AG09319 (cell line): ENCODE data around the gene MPZL3.

Experiments
- DNase-seq: peaks from one replicate; pipeline ENCODE4 v3.0.0-alpha.2; 2010; ENCODE audit warnings: low read depth; ENCODE audit errors: extremely low read depth
- TF ChIP-seq, protein P1 (sequence below): IDR thresholded peaks from 2 replicates; pipeline ENCODE4 v1.5.1; 2011; ENCODE audit warnings: low read depth, mild to moderate bottlenecking, inconsistent platforms, low read length, moderate library complexity

The MPZL3 gene

DNA sequence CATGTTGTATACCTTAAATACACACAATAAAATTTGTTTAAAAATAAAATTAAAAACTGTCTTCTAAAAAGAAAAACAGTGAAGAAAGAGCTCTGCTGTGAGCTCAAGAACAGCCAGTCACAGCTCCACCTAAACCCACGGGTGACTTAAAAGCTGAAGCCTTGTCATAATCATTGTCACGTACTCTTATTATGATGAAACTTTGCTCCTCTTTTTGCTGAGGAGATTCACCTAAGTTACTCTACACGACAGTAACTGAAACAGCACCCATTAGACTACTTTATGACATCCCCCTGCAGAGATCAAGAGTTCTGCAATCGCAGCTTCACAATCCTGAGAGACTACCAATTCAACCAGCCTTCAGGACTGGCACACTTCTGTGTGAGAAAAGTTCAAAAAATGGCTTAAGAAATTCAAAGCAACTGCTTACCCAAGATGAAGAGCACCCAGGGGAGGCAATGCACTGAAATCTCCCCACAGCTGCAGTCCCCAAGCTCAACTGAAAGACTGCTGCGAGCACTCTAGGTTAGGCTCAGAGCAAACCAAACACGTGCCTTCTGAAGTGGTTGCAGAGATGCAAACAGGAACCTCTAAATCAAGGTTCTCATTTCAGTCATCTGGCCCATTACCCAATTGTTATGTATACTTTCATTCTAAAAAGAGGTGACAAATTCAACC, 27.5 kb downstream of the MPZL3 start, which contains the start of gene JAML:
Gene JAML (minus strand): TSS at position 501 of the 678 bp plus-strand sequence. CDS start 10,145 bp downstream, outside the sequence.
- no peak for DNase-seq
- TF ChIP-seq, protein P1, sequence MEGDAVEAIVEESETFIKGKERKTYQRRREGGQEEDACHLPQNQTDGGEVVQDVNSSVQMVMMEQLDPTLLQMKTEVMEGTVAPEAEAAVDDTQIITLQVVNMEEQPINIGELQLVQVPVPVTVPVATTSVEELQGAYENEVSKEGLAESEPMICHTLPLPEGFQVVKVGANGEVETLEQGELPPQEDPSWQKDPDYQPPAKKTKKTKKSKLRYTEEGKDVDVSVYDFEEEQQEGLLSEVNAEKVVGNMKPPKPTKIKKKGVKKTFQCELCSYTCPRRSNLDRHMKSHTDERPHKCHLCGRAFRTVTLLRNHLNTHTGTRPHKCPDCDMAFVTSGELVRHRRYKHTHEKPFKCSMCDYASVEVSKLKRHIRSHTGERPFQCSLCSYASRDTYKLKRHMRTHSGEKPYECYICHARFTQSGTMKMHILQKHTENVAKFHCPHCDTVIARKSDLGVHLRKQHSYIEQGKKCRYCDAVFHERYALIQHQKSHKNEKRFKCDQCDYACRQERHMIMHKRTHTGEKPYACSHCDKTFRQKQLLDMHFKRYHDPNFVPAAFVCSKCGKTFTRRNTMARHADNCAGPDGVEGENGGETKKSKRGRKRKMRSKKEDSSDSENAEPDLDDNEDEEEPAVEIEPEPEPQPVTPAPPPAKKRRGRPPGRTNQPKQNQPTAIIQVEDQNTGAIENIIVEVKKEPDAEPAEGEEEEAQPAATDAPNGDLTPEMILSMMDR, result no peak

DNA sequence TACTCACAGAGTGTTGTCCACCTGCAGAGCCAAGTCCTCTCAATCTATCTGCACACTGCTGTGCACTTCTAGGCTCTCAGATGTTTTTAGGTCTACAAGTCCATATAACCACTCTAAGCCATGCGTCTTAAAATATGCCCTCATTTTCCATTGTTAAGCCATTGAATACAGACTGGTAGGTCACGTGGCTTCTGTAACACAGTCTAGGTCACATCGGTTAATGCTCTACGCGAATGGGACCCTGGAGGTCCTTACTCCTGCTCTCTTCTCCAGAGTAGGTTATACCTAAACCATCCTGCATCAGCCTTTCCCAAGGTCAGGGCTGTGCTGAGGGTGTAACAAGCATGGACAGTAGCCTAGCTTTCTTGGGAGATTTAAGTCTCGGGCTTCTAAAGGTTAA, 28.2 kb downstream of the MPZL3 start:
- TF ChIP-seq, protein P1, result no peak
- DNase-seq, result no peak

DNA sequence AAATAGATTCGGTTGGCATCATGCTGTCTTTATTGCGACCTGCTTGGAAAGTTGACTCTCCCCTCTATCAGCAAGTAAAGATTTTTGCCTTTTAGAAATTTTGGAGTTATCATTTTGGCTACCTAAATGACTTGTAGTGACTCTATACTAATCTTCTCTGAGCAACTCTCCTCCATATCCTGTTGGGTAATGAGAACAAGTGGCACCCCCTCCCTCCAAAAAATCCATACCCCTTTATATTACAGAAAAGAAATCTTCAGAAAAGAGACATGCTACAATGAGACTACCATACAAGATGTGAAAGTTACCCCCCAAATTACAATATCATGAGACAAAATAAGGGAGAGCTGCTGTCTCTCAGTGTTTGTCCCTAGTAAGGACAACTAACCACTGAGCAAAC, 28.6 kb downstream of the MPZL3 start:
- TF ChIP-seq, protein P1, result no peak
- no peak for DNase-seq

DNA sequence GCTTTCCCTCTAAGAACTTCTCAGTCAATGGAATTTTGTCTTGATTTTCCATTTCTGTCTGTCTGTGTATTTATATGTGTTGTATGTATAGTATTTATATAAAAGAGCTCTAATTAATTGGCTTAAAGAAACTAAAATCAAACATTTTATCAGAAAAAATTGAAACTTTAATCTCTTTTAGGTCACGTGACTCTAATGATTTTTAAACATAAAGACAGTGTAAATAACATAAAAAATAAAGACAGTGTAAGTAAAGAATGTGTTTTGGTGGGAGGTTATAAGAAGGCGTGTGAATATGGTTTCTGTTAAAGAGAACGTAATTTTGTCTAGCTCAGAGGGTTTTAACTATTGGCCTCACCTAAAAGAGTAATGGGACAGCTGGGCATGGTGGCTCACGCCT, 29.7 kb downstream of the MPZL3 start:
- TF ChIP-seq, protein P1, result no peak
- DNase-seq, result no peak

DNA sequence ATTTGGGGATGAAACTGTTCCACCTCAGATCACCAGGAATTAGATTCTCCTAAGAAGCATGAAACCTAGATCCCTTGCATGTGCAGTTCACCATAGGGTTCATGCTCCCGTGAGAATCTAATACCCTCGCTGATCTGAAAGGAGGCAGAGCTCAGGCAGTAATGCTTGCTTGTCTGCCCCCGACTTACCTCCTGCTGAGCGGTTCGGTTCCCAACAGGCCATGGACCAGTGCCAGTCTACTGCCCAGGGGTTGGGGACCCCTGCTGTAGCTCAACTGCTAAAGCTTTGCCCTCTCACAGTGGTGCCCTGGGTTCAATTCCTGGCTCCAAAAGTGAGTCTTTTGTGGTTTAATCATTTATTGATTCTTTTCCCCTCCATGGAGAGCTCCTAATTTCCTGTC, 30.7 kb downstream of the MPZL3 start:
- TF ChIP-seq, protein P1, result no peak
- DNase-seq, result no peak

DNA sequence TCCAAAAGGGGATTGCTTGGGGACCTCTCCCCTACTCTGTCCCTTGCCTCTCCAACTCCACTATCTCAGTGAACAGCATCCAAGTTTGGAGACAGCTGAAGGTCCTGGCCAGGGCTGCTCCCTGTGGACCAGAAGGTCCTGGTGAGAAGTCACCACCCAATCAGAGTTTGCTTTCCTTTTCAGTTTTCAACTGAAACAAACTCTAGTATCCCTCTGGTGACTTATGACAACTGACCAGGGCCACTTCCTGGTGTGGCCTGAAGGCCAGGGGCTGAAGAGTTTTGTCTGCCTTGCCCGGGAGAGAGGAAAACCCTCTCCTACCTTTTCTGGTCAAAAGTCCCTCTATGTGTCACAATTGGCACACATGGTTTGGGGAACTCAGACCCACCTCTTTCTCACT, 32.4 kb downstream of the MPZL3 start:
- TF ChIP-seq, protein P1, result no peak
- DNase-seq, result no peak

DNA sequence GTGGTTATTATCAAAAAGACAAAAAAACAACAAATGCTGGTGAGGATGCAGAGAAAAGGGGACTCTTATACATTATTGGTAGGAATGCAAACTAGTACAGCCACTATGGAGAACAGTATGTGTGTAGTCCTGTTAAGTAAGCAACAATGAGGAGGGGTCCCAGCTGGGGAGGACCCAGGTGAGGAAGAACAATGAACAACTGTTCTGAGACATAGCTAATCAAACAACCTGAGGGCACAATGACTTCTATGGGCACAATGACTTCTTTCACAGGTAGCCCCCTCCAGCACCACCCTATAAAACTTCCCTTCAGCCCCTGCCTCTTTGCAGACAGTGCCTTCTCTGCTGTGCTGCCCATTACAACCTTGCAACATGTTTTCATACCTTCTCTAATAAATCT, 32.9 kb downstream of the MPZL3 start:
- TF ChIP-seq, protein P1, result no peak
- DNase-seq, result no peak
